HUES64 (cell line): ENCODE measurements around the gene C2orf42.
"Not testable (repeated sequence)": the region's sequence is repeated elsewhere in the genome, so short reads cannot be mapped to it uniquely, and the experiment has no call there.

Experiments used
- H3K27ac ChIP-seq: 2 replicates; pipeline ENCODE4 v1.7.0; 2013; ENCODE audit warnings: low read depth, low read length, inconsistent platforms
- H3K27me3 ChIP-seq: 2 replicates; pipeline ENCODE4 v1.6.1; 2013; ENCODE audit warnings: mild to moderate bottlenecking, low read length; ENCODE audit not compliant: insufficient read depth
- H3K36me3 ChIP-seq: 2 replicates; pipeline ENCODE4 v1.6.1; 2013; ENCODE audit warnings: mild to moderate bottlenecking, low read length; ENCODE audit not compliant: insufficient read depth
- H3K4me1 ChIP-seq: 2 replicates; pipeline ENCODE4 v1.6.1; 2013; ENCODE audit warnings: mild to moderate bottlenecking, low read length, moderate library complexity; ENCODE audit not compliant: insufficient read depth
- H3K4me3 ChIP-seq: 2 replicates; pipeline ENCODE4 v1.5.1; 2013; ENCODE audit warnings: mild to moderate bottlenecking, low read length, moderate library complexity
- H3K9ac ChIP-seq: 2 replicates; pipeline ENCODE4 v1.6.1; 2013; ENCODE audit warnings: mild to moderate bottlenecking, low read depth, low read length
- H3K9me3 ChIP-seq: 2 replicates; pipeline ENCODE4 v1.6.1; 2013; ENCODE audit warnings: low read depth, low read length; ENCODE audit not compliant: insufficient read depth
- WGBS: fragments of 150-250, 120-280 bp; methylation state at CpG from one replicate; pipeline ENCODE4 v1.1.7; 2013; ENCODE audit warnings: missing lambda C conversion rate; 5-methylcytosine and 5-hydroxymethylcytosine counted together

Gene C2orf42

DNA sequence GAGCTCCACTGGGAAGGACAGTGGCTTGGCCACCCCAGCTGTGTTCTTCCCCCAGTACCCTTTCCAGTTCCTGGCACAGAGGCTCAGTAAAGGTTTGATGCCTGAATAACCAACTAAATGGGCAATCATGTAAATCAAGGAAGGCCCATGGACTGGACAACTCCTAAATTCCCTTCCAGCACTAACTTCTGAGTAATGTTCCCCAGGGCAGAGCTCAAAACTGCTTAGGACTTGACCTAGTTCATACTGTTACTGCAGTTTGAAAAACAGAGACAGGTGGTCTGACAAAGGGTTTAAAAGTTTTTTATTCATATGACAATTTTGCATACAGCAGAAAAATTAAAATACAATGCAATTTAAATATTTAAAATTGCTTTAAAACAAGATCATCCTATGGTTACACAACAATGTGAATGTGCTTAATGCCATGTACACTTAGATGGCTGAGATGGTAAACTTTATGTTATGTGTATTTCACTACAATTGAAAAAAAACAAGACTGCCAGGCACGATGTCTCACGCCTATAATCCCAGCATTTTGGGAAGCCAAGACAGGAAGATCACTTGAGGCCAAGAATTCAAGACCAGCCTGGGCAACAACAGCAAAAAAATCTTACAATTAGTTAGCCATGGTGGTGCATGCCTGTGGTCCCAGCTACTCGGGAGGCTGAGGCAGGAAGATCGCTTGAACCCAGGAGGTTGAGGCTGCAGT is 77.3 kb downstream of the C2orf42 start:
- Histone ChIP-seq H3K36me3 (no peaks in the 10 kb centered on the region), H3K9me3 (no peaks in the 10 kb centered on the region), H3K4me1 (peaks cover 33% of the 10 kb centered on the region), H3K27ac (no peak overlapping the region), H3K9ac (no peak overlapping the region), H3K4me3 (no peak overlapping the region), H3K27me3 (no peaks in the 10 kb centered on the region)
- WGBS = 92% methylated on average over 4 of the region's 4 CpGs

DNA sequence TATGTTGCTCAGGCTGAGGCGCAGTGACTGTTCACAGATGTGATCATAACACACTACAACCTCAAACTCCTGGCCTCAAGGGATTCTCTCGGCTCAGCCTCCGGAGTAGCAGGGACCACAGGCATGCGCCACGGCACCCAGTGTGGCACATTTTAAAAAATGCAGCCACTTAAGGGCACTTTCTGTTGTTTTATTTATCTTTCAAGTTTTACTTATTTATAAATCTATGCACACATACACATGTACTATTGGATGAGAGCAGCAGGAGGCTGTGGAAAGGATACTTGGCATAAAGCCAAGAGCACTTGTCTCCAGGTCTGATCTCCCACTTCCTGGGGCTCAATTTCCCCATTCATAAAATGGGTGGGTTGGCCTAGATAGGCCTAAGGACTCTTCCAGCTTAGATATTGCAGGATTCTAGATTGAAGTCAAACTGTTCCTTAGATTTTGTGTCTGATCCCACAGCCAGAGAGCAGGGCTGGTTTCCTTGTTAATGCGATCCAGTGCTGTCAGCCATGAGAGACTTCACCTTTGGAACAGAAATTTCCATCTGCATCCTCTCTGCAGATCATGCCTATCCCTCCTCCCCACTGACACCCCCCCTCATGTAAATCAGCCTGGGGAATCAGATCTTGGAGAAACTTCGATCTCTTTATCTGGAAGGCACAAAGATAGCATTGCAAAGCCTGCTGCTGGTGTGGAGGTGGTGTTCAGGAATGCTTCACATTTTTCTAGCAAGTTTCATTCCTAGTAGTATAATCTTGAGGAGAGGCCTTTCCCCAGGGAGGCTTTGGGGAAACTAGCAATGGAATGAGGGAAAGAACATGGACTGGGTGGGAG is 78.8 kb downstream of the C2orf42 start:
- no peaks in the 10 kb centered on the region for H3K27me3 ChIP-seq
- H3K36me3 ChIP-seq = no peaks in the 10 kb centered on the region
- H3K4me1 ChIP-seq = peaks cover 31% of the 10 kb centered on the region
- H3K27ac ChIP-seq = 0 out of 2 replicates have a peak overlapping the region, but pooled peaks have one; percentile 3
- H3K9me3 ChIP-seq = no peaks in the 10 kb centered on the region
- WGBS = 92% methylated on average over 7 of the region's 7 CpGs
- H3K4me3 ChIP-seq = no peak overlapping the region
- 0 out of 2 replicates have a peak overlapping the region, but pooled peaks have one; percentile 5 for H3K9ac ChIP-seq

DNA sequence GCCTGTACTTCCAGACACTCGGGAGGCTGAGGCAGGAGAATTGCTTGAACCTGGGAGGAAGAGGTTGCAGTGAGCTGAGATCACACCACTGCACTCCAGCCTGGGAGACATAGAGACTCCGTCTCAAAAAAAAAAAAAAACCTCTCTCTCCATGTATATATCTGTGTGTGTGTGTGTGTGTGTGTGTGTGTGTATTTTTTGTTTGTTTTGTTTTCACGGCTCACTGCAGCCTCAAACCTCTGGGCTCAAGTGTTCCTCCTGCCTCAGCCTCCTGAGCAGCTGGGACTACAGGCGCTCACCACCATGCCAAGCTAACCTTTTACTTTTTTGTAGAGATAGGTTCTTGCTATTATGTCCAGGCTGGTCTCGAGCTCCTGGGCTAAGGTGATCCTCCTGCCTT is 80.4 kb downstream of the C2orf42 start:
- H3K27me3 ChIP-seq, H3K4me3 ChIP-seq, H3K36me3 ChIP-seq, H3K27ac ChIP-seq, H3K9me3 ChIP-seq, H3K9ac ChIP-seq: not testable (repeated sequence)
- peaks cover 25% of the 10 kb centered on the region for H3K4me1 ChIP-seq
- 92% methylated on average over 4 of the region's 5 CpGs for WGBS

DNA sequence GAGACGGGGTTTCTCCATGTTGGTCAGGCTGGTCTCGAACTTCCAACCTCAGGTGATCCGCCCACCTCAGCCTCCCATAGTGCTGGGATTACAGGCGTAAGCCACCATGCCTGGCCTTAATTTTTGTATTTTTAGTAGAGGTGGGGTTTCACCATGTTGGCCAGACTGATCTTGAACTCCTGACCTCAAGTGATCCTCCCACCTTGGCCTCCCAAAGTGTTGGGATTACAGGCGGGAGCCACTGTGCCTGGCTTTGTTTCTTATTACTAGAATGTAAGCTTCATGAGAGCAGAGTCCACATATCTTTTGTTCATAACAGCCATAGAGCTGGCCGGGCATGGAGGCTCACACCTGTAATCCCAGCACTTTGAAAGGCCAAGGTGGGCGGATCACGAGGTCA is 84.7 kb downstream of the C2orf42 start:
- not testable (repeated sequence) for H3K9ac ChIP-seq, H3K9me3 ChIP-seq, H3K36me3 ChIP-seq, H3K27ac ChIP-seq, H3K27me3 ChIP-seq, H3K4me3 ChIP-seq
- WGBS = 94% methylated on average over 8 of the region's 8 CpGs
- peaks cover 29% of the 10 kb centered on the region for H3K4me1 ChIP-seq

DNA sequence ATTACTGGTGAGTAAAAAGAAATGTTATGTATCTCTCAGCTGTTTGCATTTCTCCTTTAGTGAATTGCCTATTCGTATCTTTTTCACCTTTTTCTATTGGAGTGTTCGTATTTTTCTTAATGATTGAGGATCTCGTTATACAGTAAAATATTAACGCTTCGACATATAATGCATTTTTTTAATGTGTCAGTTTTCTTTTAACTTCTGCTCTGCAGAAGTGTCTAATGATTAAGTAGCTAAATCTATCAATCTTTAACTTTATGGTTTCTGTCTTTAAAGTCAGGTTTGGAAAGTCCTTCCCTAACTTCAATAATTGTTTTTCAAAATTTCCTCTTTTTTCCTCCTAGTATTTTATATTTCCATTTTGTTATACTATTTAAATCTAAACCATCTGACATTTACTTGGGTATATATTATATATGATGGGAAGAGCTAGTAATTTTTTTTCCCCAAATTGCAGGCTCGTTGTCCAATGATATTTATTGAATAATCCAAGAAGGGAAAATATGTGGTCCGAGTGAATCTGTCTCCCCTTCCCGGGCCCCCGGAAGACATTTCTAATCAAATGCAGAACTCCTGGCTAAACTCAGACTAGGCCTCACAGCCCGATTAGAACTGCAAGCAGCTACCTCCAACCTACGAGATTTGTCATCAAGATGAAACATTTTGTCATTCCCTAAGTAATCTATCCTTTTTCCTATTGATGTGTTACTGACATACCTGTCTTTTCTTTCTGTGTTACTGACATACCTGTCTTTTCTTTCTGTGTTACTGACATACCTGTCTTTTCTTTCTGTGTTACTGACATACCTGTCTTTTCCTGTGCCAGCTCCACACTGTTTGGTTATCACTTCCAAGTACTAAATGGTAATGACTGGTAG is 86.3 kb downstream of the C2orf42 start:
- Histone ChIP-seq H3K36me3 (no peaks in the 10 kb centered on the region), H3K4me3 (no peak overlapping the region), H3K27ac (peak overlapping the region; percentile 46; the same call in 1 of the 2 replicates), H3K9me3 (no peaks in the 10 kb centered on the region), H3K27me3 (no peaks in the 10 kb centered on the region), H3K4me1 (peaks cover 29% of the 10 kb centered on the region), H3K9ac (no peak overlapping the region)
- WGBS = 64% methylated on average over 11 of the region's 11 CpGs

DNA sequence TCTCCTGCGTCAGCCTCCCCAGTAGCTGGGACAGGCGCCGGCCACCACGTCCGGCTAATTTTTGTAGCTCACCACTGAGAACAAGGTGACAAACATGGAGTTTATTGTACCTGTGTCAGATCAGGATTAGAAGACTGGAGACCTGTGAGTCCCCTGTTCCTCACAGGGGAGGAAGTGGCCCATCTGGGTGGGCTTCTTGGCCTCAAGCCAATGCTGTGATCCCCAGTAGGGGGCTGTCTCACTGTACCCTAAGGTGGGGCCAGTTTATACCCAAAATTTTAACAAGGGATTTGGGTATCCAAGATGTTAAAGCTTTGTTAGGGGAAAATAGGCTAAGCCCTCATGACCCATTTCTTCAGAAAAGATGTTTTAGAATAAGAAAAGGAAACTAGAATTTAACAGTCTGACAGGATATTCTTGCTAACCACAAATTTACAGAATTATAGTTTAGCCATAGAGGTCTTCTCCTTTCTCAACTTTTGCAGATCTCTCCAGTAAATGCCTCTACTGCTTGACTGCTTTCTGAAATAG is 87.2 kb downstream of the C2orf42 start:
- no peaks in the 10 kb centered on the region for H3K27me3 ChIP-seq
- 84% methylated on average over 5 of the region's 5 CpGs for WGBS
- H3K36me3 ChIP-seq = no peaks in the 10 kb centered on the region
- no peak overlapping the region for H3K4me3 ChIP-seq
- no peak overlapping the region for H3K9ac ChIP-seq
- peak overlapping the region; percentile 46; the same call in 1 of the 2 replicates for H3K27ac ChIP-seq
- no peaks in the 10 kb centered on the region for H3K9me3 ChIP-seq
- H3K4me1 ChIP-seq = peaks cover 27% of the 10 kb centered on the region

DNA sequence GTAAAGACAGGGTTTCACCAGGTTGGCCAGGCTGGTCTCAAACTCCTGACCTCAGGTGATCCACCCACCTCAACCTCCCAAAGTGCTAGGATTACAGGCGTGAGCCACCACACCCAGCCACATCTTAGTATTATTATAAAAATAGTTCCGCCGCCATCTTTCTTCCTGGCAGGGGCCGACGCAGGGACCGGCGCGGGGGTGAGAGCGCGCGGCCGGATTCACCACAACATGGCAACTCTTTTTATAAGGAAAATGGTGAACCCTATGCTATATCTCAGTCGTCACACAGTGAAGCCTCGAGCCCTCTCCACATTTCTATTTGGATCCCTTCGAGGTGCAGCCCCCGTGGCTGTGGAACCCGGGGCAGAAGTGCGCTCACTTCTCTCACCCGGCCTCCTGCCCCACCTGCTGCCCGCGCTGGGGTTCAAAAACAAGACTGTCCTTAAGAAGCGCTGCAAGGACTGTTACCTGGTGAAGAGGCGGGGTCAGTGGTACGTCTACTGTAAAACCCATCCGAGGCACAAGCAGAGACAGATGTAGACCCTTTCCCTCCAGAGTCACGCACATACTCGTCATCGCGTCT is 88.4 kb downstream of the C2orf42 start:
- H3K9ac ChIP-seq, H3K9me3 ChIP-seq, H3K27ac ChIP-seq, H3K27me3 ChIP-seq, H3K36me3 ChIP-seq, H3K4me3 ChIP-seq: not testable (repeated sequence)
- H3K4me1 ChIP-seq = peaks cover 19% of the 10 kb centered on the region
- 93% methylated on average over 29 of the region's 29 CpGs for WGBS

DNA sequence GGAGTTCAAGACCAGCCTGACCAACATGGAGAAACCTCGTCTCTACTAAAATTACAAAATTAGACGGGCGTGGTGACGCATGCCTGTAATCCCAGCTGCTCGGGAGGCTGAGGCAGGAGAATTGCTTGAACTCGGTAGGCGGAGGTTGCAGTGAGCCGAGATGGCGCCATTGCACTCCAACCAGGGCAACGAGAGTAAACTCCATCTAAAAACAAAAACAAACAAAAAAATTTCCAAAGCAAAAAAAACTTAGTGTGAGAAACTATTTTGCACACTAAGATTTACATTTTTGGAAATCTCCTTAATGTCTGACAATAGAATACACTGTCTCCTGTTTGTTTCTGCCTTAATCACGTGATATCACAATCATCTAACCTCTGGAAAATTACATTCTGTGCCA is 89.1 kb downstream of the C2orf42 start:
- not testable (repeated sequence) for H3K36me3 ChIP-seq, H3K27me3 ChIP-seq, H3K9ac ChIP-seq, H3K27ac ChIP-seq, H3K9me3 ChIP-seq, H3K4me3 ChIP-seq
- peaks cover 19% of the 10 kb centered on the region for H3K4me1 ChIP-seq
- WGBS = 94% methylated on average over 11 of the region's 11 CpGs

DNA sequence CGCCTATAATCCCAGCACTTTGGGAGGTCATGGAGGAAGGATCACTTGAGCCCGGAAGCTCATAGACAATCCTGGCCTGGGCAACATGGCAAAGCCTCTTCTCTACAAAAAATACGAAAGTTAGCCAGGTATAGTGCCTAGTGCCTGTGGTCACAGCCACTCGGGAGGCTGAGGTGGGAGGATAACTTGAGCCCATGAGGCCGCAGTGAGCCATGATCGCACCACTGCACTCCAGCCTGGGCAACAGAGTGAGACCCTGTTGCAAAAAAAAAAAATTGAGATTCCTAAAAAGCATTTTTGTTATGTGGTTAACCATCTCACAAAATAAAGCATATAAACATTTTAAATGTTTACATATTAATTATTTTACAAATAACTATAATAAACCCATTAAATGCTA is 89.6 kb downstream of the C2orf42 start:
- H3K4me3 ChIP-seq = no peak overlapping the region
- 97% methylated on average over 6 of the region's 6 CpGs for WGBS
- H3K27me3 ChIP-seq = no peaks in the 10 kb centered on the region
- peaks cover 19% of the 10 kb centered on the region for H3K4me1 ChIP-seq
- H3K9me3 ChIP-seq = no peaks in the 10 kb centered on the region
- no peak overlapping the region for H3K27ac ChIP-seq
- H3K36me3 ChIP-seq = no peaks in the 10 kb centered on the region
- H3K9ac ChIP-seq = no peak overlapping the region
